Renal cortex interstitium (tissue), 11 donors: ENCODE data around the gene SCMH1. TPM values are rescaled to one million over a fixed set of nuclear protein-coding genes. Genes with fewer than 3 reads are reported as not detected.

Experiments used
- DNase-seq, 11 donors: peaks; one replicate each; pipeline ENCODE4 v3.0.0-alpha.2; 2013; ENCODE audit warnings: low read depth in 9 of 11, low spot score in 4 of 11; ENCODE audit errors: extremely low read depth in 1 of 11
- polyA plus RNA-seq, 3 donors: library from polyadenylated mRNA; unstranded; fragments of 120-200 nt; gene quantifications; one replicate each; pipeline ENCODE4 v1.2.1, GENCODE V29; 2013; ENCODE audit not compliant: insufficient read length in 3 of 3

The SCMH1 gene
- polyA plus RNA-seq, 3 donors: 34.2 to 45.3 (median 42.4) TPM

GRCh38 chr1:41021526-41022308, 220.4 kb downstream of the SCMH1 start, which contains the start of gene SLFNL1:
TSS of gene SLFNL1 (minus strand) at chr1:41021725. CDS start at chr1:41020660, 1,065 bp downstream.
- peak in 9 of 11 donors; percentile 25 to 62 (median 34) for DNase-seq

GRCh38 chr1:41020654-41021053, 221.5 kb downstream of the SCMH1 start:
- DNase-seq: no peak

- no peak for DNase-seq
These were observed 222.0 kb downstream of the SCMH1 start for GRCh38 chr1:41020109-41020576.

- no peak for DNase-seq
These were observed 222.8 kb downstream of the SCMH1 start for GRCh38 chr1:41019353-41019745.

- DNase-seq: no peak
These were observed 224.1 kb downstream of the SCMH1 start for GRCh38 chr1:41018018-41018410.

- no peak for DNase-seq
These were observed 224.7 kb downstream of the SCMH1 start for GRCh38 chr1:41017141-41018017.

- no peak for DNase-seq
These were observed 226.1 kb downstream of the SCMH1 start for GRCh38 chr1:41015897-41016470.

GRCh38 chr1:41015281-41015896, 226.7 kb downstream of the SCMH1 start:
- DNase-seq: no peak

- DNase-seq: no peak
These were observed 227.2 kb downstream of the SCMH1 start for GRCh38 chr1:41014871-41015270.

GRCh38 chr1:41013796-41014195, 228.3 kb downstream of the SCMH1 start:
- peak in 2 of 11 donors; percentile 5 to 10 for DNase-seq

- no peak for DNase-seq
These were observed 229.1 kb downstream of the SCMH1 start for GRCh38 chr1:41013024-41013423.

- DNase-seq: no peak
These were observed 231.8 kb downstream of the SCMH1 start for GRCh38 chr1:41010345-41010744.

- DNase-seq: no peak
These were observed 232.6 kb downstream of the SCMH1 start for GRCh38 chr1:41009466-41009865.

- no peak for DNase-seq
These were observed 234.9 kb downstream of the SCMH1 start for GRCh38 chr1:41006942-41007865.

- no peak for DNase-seq
These were observed 236.2 kb downstream of the SCMH1 start for GRCh38 chr1:41005876-41006275.

GRCh38 chr1:41003640-41004220, 238.4 kb downstream of the SCMH1 start:
- DNase-seq: peak; percentile 52 to 87 (median 74)

GRCh38 chr1:41003127-41003639, 238.9 kb downstream of the SCMH1 start:
- no peak for DNase-seq

GRCh38 chr1:40998668-40999067, 243.4 kb downstream of the SCMH1 start:
- DNase-seq: no peak
